NCI-H2029 (cell line): Measurements from ENCODE around the gene ENOX2.
"Not testable (repeated sequence)": the region's sequence is repeated elsewhere in the genome, so short reads cannot be mapped to it uniquely, and the experiment has no call there.

Experiments used
- DNase-seq: peaks from one replicate; lab custom pipeline; 2025; lab: John Stamatoyannopoulos, UW

ENOX2 gene

DNA sequence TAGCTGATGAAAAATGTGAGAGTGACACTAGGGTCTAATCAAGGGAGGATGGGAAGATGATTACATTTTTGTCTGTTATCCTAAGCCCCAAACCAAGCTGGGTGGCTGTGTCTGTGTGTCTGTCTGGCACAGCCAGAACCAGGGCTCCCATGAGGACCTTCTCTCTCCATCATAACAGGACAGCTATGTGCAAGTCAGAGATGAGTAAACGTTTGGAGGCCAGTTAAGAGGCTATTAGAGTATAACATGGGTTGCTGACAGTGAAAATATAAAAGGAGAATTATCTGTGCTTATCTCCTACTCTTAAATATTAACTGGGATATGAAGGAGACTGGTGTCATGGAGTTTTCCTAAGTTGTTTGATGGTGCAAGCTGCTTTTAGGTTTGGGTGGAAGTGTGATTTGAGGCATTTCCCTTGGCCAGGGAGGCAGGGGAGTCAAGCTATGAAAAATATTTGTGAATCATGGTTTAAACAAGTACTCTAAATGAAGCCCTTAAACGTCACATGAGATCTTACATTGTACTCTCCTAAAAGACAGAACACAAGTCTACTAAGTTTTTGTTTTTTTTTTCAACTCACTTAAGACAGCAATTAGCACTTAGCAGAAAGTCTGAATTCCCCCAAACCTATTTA is 156.2 kb downstream of the ENOX2 start:
- DNase-seq: no peak

DNA sequence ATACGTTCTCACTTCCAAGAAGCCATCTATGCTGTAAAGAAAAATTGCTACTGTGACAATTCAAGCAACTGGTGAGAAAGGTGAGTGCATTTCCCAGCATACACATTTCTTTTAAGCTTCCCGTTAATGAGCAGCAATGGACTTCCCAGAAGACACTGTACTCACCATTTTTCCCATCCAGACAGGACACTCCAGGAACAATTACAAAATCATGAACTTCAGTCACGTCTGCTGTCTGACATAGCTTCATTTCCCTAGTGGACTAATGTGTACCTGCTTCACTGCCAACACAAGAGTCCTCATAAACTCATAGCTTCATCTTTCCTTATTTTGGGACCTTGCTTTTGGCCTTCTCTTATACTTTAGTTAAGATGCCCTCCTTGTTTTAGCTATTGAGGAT is 156.9 kb downstream of the ENOX2 start:
- DNase-seq: no peak

DNA sequence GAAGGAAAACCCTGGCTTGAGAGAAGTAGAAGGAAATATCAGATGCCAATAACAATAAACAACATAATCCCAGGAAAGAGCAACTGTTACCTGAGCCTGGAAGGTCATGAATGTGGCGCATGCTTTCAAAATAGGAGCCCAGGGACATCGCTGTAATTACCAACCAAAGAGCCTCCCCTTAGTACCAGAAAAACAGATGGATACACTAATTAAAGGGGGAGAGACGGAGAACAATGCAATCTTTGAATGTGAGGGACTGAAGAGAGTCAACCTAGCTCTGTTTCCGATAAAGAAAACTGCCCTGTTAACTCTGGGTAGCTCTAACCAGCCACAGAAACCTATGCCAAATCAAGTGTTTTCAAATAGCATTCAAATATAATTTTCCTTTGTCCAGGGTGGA is 161.4 kb downstream of the ENOX2 start:
- no peak for DNase-seq

DNA sequence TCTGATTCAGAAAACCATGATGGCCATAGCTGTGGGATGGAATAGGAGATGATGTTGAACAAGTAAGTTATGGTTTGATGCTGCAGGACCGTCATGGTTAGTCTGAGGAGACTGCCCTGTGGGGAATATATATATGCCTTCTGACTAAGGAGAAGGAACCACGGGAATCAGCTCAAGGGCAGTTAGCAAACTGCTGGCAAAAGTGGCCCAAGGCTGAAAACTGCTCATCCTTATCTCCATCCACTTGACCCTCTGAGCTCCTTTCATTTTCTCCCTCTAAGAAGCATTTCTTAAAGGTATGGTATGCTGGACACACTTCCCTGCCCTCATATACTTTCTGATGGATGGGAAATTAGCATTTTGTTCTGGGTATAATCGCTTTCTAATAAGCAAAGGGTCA is 161.9 kb downstream of the ENOX2 start:
- no peak for DNase-seq

DNA sequence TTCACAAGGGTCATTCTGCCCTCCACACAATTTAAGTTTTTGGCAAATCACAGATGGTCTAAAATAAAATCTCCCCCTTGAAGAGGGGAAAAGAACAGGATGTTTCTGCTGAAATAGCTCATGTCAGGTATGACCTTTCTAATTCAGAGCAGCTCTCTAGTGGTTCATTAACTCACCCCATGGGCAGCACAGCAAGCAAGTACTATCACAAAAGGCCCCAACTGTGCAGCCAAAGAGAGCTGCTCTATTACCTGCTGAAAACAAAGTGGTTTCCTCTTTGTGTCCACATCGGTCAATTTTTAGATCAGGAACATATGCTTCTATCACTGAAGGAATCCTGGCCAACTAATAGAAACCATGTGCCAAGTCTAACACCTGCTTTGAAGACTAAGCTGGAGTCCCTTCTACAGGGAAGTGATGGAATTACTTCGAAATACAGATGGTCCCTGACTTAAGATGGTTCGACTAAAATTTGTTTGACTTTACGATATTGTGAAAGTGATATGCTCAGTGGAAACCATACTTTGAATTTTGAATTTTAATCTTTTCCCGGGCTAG is 164.3 kb downstream of the ENOX2 start:
- DNase-seq: no peak

DNA sequence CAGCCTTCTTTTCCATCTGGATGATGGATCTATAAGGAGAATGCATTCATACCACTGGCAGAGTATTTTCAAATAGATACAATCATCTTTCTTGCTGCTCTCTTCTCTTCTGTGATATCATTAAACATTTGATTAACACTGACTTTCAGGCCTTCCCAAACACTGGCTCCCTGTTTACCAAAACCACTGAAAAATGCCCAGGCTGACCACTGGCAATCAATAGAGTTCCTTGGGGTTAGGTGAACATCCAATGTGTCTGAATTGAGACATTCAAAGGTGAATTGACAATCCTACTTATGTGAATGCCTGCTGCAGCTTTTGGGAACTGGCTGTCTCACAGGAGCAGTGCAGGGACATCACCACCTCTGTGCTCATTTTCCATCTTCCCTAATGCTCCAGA is 168.3 kb downstream of the ENOX2 start:
- DNase-seq: no peak

DNA sequence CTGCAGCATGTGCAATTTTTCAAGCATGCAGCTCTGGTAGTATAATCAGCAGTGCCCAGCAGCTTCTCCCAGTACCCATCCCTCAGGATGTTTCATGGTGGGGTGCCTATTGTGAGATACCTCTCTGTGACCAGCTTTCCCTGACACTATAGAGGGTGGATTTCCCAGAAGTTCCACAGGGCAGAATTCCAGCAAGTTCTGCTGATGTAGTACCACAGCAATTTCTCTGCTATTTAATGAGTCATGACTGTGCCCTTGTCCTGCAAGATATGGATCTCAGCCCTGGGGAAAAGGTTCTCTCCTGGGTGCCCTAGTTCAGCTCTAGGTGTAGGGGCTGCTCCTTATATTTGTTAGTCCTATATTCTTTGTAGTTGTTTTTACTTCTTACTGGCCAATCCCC is 174.8 kb downstream of the ENOX2 start:
- DNase-seq: no peak

DNA sequence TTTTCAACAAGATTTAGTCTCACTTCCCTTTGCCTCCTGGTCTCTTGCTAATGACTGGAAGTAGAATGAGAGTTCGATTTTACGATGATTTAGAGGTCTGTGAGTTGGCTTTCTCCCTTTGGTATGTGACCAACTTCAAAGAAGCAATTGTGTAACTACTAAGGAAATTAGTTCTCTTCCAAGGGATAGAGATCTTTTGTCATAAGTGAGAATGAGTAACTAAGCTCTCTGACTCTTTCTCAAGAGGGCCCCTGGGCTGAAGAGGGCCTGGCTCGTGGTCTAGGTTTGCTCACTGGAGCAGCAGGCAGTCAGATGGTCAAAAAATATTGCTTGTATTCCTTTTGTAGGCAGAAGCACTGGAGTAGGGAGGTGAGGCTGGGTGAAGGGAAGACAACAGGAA is 176.3 kb downstream of the ENOX2 start:
- no peak for DNase-seq

DNA sequence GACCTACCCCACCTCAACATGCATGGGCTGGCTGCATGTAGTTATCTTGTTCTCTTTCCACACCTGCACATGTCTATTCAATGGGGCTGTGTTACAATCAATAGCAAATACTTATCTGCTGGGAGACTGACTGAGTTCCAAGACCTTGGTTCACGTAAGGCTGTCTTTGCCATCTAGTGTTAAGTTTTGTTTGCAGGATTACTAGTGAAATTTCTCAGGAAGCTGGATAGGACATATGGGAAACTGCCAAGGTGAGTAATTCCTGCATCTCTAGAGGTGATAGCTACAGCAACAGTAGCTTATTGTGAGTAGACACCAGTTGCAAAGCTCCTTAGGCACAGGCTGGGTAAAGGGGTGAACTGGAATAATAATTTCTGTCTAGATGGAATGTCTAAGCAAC is 177.5 kb downstream of the ENOX2 start:
- DNase-seq: no peak

DNA sequence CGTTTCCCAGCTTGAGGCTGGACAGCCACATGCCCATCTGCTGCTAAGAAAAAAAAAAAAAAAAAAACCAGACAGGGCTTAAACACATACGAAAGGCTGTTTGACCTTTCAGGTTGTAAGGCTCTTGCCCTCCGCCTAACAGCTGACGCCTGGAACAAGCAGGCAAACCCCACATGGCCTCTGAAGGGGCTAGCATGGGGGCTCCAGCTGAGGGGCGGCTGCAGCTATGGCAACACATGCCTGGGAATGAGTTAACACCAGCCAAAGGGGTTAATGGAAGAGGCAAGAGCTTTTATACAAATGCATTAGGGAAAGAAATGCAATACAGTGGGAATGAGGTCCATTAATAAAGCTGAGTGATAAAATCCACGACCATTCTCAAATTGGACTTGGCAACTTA is 183.6 kb downstream of the ENOX2 start:
- no peak for DNase-seq

DNA sequence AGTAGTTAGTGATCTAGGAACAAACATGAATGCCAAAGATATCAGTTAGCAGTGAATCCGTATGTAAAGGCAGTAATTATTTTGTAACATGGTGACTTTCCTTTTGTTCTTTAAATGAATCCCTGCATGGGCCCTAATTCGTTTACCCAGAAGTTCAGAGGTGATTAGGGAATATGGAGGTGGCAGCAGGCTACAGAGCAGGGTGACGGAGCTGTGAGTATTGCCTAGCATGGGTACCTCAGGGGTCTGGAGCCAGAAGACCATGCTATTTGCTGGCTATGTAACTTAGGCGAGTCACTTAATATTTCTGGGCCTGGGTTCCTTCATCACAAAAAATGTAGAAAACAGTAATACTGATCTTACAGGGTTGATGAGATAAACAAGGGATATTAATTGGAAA is 184.9 kb downstream of the ENOX2 start:
- no peak for DNase-seq

DNA sequence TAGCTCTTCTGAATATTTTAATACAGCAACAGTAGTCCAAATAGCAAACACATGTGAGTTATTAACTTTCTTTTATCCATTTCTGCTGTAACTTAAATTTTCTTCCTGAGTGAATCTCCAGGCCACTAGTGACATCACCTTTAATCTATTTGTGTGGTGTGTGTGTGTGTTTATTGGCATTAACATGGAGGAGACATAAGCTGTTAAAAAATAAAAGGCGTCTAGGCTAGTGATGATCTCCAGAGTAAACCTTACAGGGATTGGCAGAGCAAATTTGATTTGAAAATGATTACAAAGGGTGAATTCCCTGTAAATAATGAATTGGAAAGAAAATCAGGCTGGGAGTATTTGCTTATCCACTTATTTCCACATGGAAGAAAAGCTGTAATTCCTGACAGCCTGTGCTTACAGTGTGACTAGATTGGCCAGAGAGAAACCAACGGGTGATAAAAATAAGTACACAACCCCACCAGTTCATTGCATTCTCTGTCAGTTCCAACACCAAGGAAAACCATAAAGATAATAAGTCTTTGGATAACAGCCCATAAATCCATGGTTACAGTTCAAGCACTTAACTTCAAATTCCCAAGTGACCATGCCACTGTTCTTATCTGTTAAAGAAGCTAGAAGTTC is 186.1 kb downstream of the ENOX2 start:
- DNase-seq: peak; percentile 4

DNA sequence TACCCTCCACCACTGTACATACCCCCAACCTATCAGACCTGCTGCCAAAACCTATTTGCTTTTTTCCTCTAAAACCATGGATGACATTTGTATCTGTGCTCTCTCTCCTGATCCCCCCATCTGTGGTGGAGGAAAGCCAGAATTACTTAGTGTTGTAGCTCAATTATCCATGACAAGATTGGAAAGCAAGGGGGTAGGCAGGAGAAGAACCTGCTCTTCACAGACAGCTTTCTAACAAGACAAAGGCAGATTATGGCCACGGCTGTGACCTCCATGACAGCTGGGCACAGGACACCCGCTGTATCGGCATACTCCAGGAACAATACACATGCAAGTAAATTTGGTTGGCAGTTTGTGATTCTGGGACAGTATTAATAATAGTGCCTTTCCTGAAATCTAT is 186.7 kb downstream of the ENOX2 start:
- DNase-seq: no peak

DNA sequence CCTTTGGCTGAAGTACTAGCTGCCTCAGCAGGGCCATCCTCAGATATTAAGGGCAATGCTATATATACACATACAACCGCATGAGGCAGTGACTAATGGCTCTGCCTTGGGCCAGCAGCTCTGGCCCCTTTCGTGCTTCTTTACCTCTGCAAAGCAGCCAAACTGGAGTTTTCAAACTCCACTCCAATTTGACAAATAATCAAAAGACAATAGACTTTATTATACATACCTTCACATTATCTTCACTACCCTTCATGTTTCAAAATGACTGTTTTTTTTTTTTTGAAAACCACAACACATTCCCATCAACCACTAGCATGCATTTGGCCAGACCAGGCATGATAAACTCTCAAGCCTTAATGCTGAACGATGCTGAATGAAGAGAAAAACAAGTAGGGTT is 187.7 kb downstream of the ENOX2 start:
- DNase-seq: no peak

DNA sequence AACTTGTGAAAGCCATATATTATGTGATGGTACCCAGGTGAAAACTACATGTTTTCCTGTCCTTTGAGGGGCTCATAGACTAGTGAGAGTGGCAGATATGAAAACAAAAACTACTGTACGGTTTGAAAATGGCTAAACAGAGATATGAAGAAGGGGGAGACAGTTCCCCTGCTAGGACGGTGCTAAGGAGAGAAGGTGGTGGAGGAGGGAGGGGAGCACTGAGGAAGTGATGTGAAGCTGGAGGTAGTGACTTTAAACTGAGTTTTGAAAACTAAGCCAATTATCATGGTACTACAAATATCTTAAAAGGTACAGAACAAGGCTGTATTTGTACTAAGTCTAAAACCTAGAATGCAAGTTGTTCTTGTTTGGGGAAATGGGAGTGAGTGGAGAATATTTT is 188.3 kb downstream of the ENOX2 start:
- no peak for DNase-seq

DNA sequence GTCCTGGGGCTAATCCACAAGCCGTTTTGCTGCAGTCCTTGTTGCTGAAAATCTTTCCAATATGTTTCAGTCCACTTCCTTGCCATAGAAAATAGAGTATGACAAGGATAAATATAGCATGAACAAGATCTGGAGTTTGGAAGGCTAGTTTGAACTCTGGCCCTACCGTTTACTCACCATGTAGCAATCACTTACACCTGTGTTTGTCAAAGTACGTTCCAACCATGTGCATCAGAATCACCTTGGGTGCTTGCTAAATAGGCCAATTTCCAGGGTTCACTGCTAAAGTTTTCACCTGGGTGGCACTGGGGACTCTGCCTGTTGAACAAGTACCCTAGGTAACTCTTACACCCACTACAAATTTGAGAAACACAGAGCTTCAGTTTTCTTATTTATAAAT is 188.9 kb downstream of the ENOX2 start:
- DNase-seq: no peak

DNA sequence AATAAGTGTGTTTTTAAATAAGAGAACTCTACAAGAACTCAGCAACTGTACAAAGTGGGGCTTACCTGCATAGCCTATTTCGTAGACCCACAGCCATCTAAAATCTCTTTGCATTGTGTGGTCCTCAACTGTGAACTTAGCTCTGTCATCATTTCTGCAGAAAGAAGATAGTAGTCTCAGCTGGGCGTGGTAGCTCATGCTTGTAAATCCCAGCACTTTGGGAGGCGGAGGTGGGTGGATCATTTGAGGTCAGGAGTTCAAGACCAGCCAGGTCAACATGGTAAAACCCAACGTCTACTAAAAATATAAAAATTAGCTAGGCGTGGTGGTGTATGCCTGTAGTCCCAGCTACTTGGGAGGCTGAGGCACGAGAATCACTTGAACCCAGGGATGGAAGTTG is 193.8 kb downstream of the ENOX2 start:
- DNase-seq: not testable (repeated sequence)

DNA sequence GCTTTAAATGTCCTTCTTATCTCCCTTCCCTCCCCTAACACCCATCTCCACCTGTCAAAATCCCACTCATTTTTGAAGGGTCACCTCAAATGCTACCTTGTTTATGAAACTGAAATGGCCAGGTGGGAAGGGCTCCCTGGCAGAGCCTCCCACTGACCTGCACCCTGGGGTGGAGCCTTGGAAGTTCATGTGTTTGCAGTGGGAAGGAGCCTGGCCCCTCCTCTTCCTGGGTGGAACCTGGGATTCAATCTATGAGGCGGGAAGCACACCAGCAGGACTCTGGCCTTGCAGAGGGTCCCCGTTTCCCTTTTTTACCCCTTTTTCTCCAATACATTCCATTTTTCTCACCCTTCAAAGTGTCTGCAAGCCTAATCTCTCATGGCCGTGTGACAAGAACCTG is 197.4 kb downstream of the ENOX2 start:
- DNase-seq: no peak

DNA sequence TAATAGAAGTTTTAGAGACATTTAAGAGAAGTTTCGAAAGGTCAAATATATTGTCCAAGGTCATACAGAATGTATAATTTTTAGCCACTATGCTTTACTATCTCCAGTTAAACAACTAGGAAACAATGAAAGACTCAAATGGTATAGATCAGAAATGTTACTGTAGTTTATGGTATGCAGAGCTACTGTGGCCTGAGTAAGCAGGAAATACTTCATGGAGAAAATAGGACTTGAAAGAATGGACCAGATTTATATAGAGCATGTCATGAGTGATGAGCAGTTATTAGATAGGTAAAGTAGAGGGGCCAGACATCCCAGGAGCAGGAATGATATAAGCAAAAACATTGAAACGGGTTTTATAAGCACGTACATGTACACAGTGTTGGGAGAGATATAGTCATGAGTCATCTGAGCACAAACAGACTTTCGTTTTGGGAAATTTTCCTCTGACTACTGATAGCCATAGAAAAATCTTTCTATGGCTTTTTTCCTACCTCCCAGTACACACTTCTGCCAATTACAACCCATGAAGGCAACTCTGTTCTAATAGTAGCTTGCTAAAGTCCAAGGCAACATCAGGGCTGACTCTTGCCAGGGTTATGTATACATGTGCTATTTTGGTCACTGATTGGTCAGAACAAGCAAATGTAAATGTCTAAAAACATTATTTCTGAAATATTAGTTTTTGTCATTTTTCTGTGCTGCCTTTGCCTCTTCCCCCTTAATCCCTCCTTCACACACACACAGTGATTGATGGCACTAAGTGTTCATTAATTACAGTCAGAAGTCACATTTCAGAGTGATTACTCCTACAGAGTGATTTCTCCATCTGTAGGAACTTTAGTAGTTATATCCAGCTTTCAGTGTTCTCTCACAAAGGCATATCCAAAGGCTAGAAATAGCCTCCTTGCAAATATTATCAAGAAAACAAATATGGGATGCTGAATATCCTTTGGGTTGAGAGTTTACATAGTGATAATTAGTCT is 198.7 kb downstream of the ENOX2 start:
- no peak for DNase-seq

DNA sequence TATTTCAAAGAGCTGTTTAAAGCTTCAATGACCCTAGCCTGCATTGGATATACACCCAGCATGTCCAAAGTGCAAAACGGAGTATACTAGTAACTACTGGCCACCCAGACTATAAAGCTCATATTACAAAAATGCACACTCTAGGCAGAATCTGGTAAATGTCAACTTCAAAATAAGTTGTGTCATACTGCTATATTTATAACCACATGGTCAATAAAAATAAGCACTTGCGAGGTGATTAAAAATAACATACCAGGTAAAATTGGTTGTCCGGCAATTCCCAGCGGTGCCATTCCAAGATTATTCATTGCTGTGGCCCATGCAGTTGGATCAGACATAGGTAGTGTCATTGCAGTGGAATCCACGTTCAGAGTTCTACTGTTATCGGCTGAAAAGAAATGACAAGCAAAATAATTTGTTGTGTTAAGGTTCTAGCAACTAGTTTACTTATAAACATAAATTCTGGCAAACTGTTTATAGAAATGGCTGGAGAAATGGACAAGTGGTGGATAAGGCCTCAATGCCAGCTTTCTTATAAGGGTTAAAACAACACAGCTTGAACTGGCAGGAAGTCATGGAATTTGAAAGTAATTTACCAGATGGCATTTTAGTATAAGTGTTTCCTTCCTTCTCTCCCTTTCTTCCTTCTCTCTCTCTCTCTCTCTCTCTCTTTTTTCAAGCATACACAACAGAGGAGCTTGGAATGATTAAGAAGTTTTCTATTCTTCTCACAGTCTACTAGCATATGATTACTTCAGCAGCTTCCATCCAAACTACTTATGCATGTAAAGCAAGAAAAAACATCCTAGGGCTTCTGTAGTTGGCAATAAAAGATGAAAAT is 199.9 kb downstream of the ENOX2 start:
- no peak for DNase-seq

DNA sequence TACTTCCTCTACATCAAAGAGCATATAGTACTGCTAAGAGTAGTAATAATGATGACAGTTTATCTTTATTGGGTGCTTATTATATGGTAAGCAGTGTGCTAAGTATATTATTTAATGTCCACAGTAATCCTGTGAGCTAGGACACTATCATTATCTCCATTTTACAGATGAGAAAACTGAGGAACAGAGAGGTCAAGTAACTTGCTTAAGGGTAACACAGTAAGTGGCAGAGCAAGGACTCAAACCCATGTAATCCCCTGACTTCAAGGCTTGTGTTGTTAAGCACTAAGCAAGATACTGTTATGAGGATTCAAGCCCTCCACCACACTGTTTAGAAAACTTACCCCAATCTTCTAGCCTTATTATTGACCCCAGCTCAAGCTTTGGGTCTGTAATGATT is 202.4 kb downstream of the ENOX2 start:
- no peak for DNase-seq

DNA sequence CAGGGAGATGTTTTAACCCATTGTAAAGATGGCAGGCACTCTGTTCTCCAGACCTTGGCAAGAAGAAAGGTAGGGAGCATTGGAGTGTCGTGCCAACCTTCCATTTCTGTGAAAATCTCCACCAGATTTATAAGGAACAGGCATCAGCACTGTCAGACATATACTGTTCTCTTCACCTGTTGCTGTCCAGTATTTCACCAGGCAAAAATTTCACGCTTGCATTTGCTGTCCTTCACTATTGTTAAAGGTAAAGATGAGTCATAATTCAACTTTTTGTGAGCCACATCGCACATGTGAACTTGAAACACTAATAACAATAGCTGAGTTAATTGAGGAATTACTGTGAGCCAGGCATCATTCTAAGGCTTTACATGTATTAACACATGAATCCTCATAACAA is 203.4 kb downstream of the ENOX2 start:
- DNase-seq: no peak
